Keratinocyte (primary cell): ENCODE measurements around the gene CHEK2. TPM values are rescaled to one million over a fixed set of nuclear protein-coding genes. Genes with fewer than 3 reads are reported as not detected.

Experiments
- DNase-seq: peaks from one replicate; pipeline ENCODE4 v3.0.0-alpha.2; 2011; ENCODE audit warnings: low read depth, missing footprints, low spot score
- FAIRE-seq: peaks from 2 replicates; lab custom pipeline; 2011; peaks lifted over from hg19 to GRCh38; lab: Jason Lieb, UNC
- H2AFZ ChIP-seq: 2 replicates; pipeline ENCODE4 v1.6.0; 2012; ENCODE audit warnings: low read length, control low read depth, inconsistent platforms; ENCODE audit not compliant: control insufficient read depth
- H3K27ac ChIP-seq: 2 replicates; pipeline ENCODE4 v1.5.1; 2011; ENCODE audit warnings: low read length; ENCODE audit not compliant: control insufficient read depth, insufficient read depth
- H3K27me3 ChIP-seq: 3 replicates; pipeline ENCODE4 v1.6.0; 2011; ENCODE audit warnings: low read length; ENCODE audit not compliant: control insufficient read depth, insufficient read depth; ENCODE audit errors: extremely low read depth
- H3K36me3 ChIP-seq, 2 experiments: 2 replicates in 1 of 2; 3 replicates in 1 of 2; pipeline ENCODE4 v1.5.1; 2011; ENCODE audit warnings: low read length in 2 of 2, mild to moderate bottlenecking in 1 of 2; ENCODE audit not compliant: control insufficient read depth in 2 of 2, insufficient read depth in 2 of 2; ENCODE audit errors: extremely low read depth in 1 of 2
- H3K4me1 ChIP-seq: 3 replicates; pipeline ENCODE4 v1.5.1; 2011; ENCODE audit warnings: low read length; ENCODE audit not compliant: control insufficient read depth, insufficient read depth; ENCODE audit errors: extremely low read depth
- H3K4me2 ChIP-seq: 3 replicates; pipeline ENCODE4 v1.6.0; 2011; ENCODE audit warnings: low read depth, low read length; ENCODE audit not compliant: control insufficient read depth, insufficient read depth; ENCODE audit errors: extremely low read depth
- H3K4me3 ChIP-seq, 3 experiments: fragments of 200-600 bp in 1 of 3; sonication (generic) in 1 of 3; 2 replicates in 2 of 3; 3 replicates in 1 of 3; pipeline ENCODE4 v1.5.1; 2011 to 2016; ENCODE audit warnings: low read length in 3 of 3, mild to moderate bottlenecking in 3 of 3, control low read depth in 2 of 3, inconsistent platforms in 1 of 3, low read depth in 1 of 3, mixed read lengths in 1 of 3, mixed run types in 1 of 3, moderate library complexity in 1 of 3; ENCODE audit not compliant: control insufficient read depth in 2 of 3, insufficient read depth in 2 of 3; ENCODE audit errors: extremely low read depth in 1 of 3
- H3K79me2 ChIP-seq: 2 replicates; pipeline ENCODE4 v1.6.0; 2012; ENCODE audit warnings: low read length; ENCODE audit not compliant: control insufficient read depth, insufficient read depth
- H3K9ac ChIP-seq: 3 replicates; pipeline ENCODE4 v1.6.0; 2011; ENCODE audit warnings: low read length; ENCODE audit not compliant: control insufficient read depth, insufficient read depth; ENCODE audit errors: extremely low read depth
- H3K9me1 ChIP-seq: 3 replicates; pipeline ENCODE4 v1.6.0; 2011; ENCODE audit warnings: low read length; ENCODE audit not compliant: control insufficient read depth, insufficient read depth; ENCODE audit errors: extremely low read depth
- H3K9me3 ChIP-seq: 2 replicates; pipeline ENCODE4 v1.5.1; 2012; ENCODE audit warnings: low read depth, low read length; ENCODE audit not compliant: control insufficient read depth
- H4K20me1 ChIP-seq: 3 replicates; pipeline ENCODE4 v1.6.0; 2011; ENCODE audit warnings: low read length; ENCODE audit not compliant: control insufficient read depth, insufficient read depth; ENCODE audit errors: extremely low read depth
- EZH2 ChIP-seq: IDR thresholded peaks from one replicate; pipeline ENCODE4 v1.6.1; 2012; ENCODE audit warnings: inconsistent platforms, mild to moderate bottlenecking, low read length, moderate library complexity
- dilution Hi-C: fragments of 300-500 bp; cut with MboI; formaldehyde crosslinking; loops from one replicate; pipeline ENCODE4 v1.7.0; 2020; ENCODE audit warnings: low sequenced_read_pairs; ENCODE audit not compliant: extremely low pct_ligation_motif_present
- polyA plus RNA-seq, 5 experiments: library from polyadenylated mRNA; depleted of rRNA in 3 of 5; stranded (reverse) in 3 of 5; stranded (forward) in 1 of 5; unstranded in 1 of 5; fragments of >200 nt; gene quantifications; 1 replicate in 1 of 5; 2 replicates in 3 of 5; 3 replicates in 1 of 5; pipeline versions ENCODE4 v1.2.1 to v1.2.3, GENCODE V29; 2011 to 2012; ENCODE audit warnings: missing spikeins in 2 of 5, low read depth in 1 of 5, low replicate concordance in 1 of 5
- TF ChIP-seq, protein P1 (sequence below), 3 experiments: IDR thresholded peaks in 1 of 3; conservative IDR thresholded peaks in 1 of 3; optimal IDR thresholded peaks in 1 of 3; 2 replicates in 2 of 3; 3 replicates in 1 of 3; pipeline versions ENCODE3 to v1.5.1; 2011; ENCODE audit warnings: low read length in 3 of 3, mild to moderate bottlenecking in 3 of 3, moderate library complexity in 2 of 3, control low read depth in 1 of 3, inconsistent platforms in 1 of 3; ENCODE audit not compliant: insufficient read depth in 2 of 3; ENCODE audit errors: extremely low read depth in 1 of 3

The CHEK2 gene
- polyA plus RNA-seq, 1 donor (not counting 4 experiments of a cell fraction or from before 2014, with no cell fraction given) = 28.2 TPM

DNA sequence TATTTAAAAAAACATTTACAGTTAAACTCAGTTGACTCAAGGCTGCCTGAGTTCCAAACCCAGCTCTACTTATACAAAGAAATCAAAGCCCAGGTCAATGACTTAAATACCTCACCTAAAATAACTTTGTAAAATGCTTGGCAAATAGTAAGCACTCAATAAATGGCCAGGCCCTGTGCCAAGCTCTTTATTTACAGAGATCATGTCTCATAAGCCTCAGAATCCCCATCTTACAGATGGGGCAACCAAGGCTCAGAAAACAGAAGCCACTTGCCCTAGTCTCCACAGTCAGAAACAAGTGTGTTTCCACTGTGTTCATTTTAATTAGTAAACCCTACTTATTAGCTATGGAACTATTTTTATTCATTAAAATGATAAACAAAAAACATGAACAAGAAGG is 31.5 kb downstream of the CHEK2 start:
- H3K9me3 ChIP-seq = no peaks in the 10 kb centered on the region
- H3K9me1 ChIP-seq = no peaks in the 10 kb centered on the region
- TF ChIP-seq EZH2 = no peak
- TF ChIP-seq, protein P1, sequence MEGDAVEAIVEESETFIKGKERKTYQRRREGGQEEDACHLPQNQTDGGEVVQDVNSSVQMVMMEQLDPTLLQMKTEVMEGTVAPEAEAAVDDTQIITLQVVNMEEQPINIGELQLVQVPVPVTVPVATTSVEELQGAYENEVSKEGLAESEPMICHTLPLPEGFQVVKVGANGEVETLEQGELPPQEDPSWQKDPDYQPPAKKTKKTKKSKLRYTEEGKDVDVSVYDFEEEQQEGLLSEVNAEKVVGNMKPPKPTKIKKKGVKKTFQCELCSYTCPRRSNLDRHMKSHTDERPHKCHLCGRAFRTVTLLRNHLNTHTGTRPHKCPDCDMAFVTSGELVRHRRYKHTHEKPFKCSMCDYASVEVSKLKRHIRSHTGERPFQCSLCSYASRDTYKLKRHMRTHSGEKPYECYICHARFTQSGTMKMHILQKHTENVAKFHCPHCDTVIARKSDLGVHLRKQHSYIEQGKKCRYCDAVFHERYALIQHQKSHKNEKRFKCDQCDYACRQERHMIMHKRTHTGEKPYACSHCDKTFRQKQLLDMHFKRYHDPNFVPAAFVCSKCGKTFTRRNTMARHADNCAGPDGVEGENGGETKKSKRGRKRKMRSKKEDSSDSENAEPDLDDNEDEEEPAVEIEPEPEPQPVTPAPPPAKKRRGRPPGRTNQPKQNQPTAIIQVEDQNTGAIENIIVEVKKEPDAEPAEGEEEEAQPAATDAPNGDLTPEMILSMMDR (optimal IDR thresholded peaks at IDR 0.05 in 1 of 3, IDR thresholded peaks at IDR 0.05 in 1 of 3, conservative IDR thresholded peaks at IDR 0.05 in 1 of 3; ENCODE audit: extremely low read depth in 1 of 3, insufficient read depth in 2 of 3, low read length in 3 of 3) = no peak
- H3K4me2 ChIP-seq = peak overlapping the region; percentile 61
- DNase-seq (no peak), FAIRE-seq (no peak)
- peak overlapping the region in 2 of 3 experiments; percentile 16 to 24 for H3K4me3 ChIP-seq
- no peak overlapping the region for H3K9ac ChIP-seq
- H2AFZ ChIP-seq = no peak overlapping the region
- no peaks in the 10 kb centered on the region for H3K79me2 ChIP-seq
- H3K36me3 ChIP-seq = peaks cover 3% of the 10 kb centered on the region in 2 experiments
- dilution Hi-C loops = no loop called here
- H4K20me1 ChIP-seq = no peaks in the 10 kb centered on the region
- no peaks in the 10 kb centered on the region for H3K27me3 ChIP-seq
- H3K4me1 ChIP-seq = peaks cover 29% of the 10 kb centered on the region
- peak overlapping the region; percentile 48 for H3K27ac ChIP-seq

DNA sequence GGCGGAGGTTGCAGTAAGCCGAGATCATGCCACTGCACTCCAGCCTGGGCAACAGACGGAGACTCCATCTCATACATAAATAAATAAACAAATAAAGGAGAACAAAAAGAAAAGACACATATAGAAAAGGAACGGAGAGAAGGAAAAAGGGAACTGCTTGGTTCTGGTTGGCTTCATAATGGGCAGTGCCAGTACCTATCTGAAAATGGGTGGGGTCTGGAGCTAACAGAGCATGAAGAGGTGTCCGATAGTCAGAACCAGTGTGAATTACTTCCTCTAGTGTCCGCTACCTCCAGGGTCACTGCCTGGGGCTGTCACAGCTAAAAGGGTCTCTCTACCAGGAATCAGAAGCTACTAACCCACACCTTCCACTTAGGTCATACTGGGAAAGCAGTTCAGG is 34.8 kb downstream of the CHEK2 start:
- Histone ChIP-seq H2AFZ (no peak overlapping the region), H3K79me2 (no peaks in the 10 kb centered on the region), H3K9me1 (no peaks in the 10 kb centered on the region), H3K9ac (no peak overlapping the region), H3K27ac (no peak overlapping the region), H4K20me1 (no peaks in the 10 kb centered on the region), H3K4me3 (no peak overlapping the region), H3K9me3 (no peaks in the 10 kb centered on the region), H3K27me3 (no peaks in the 10 kb centered on the region), H3K4me2 (no peak overlapping the region), H3K36me3 (peaks cover 3% of the 10 kb centered on the region in 2 experiments), H3K4me1 (peaks cover 18% of the 10 kb centered on the region)
- TF ChIP-seq, protein P1 (optimal IDR thresholded peaks at IDR 0.05 in 1 of 3, IDR thresholded peaks at IDR 0.05 in 1 of 3, conservative IDR thresholded peaks at IDR 0.05 in 1 of 3; ENCODE audit: extremely low read depth in 1 of 3, insufficient read depth in 2 of 3, low read length in 3 of 3) = no peak
- TF ChIP-seq EZH2 = no peak
- dilution Hi-C loops = no loop called here
- no peak for FAIRE-seq
- DNase-seq = no peak
